ENCODE data around the gene MGLL. TPM values are rescaled to one million over a fixed set of nuclear protein-coding genes. Genes with fewer than 3 reads are reported as not detected.
A peak's percentile ranks its signal among the peaks of the same experiment; 100 is the strongest.

MGLL gene
- total and polyA plus RNA-seq, 8 donors, result 10.5 to 118 (median 37.9) TPM

DNA sequence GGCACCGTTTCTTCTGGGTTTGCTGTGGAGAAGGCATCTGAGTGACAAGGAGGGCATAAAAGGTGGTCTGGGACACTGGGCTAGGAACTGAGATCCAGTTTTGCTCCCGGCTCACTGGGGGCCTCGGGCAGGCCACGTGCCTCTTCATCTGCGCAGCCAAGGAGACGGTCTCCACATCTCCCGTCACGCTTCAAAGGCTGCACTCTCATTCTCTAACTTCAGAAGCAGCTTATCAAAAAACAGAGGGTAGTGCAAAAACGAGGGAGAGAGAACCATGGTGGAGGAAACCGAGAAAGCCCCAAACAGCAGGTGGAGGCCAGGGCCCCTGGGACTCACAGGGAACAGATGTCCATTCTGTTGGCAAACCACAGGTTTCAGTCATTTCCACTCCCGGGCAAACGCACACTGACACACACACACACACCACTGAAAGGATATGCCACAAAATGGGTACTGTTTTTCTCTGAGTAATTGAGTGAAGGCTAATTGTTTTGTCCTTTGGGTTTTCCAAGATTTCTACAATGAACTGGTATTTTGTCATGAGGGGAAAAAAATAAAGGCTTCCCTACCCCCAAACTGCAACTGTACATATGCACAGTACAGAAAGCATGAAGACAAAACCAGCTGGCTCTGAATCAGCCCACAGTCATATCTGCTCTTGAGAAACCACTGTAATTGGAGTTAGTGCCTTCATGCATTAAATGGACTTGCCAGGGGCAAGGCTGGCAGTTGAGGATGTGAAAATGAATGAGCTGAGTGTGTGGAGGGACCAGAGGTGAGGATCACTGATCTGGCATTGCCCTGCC, 71.9 kb downstream of the MGLL start:
- Histone ChIP-seq H3K27ac (peak overlapping the region in 3 of 5 donors; percentile 78 to 82 (median 80)), H3K36me3 (no peaks in the 10 kb centered on the region), H3K4me1 (peaks cover 32 to 66% (median 42%) of the 10 kb centered on the region in 4 donors), H3K27me3 (no peaks in the 10 kb centered on the region), H3K4me3 (no peak overlapping the region), H3K9me3 (no peaks in the 10 kb centered on the region)
- intact Hi-C loops (cut with DNase I; ENCODE audit: low total_unique reads), result no loop called here
- WGBS, 5 donors, result 79 to 88% (median 81%) methylated on average over 11 to 12 of the region's 12 CpGs
- TF ChIP-seq CTCF (IDR thresholded peaks at IDR 0.05) (no peak), EP300 (IDR thresholded peaks at IDR 0.05) (no peak), POLR2AphosphoS5 (IDR thresholded peaks at IDR 0.05) (no peak), POLR2A (IDR thresholded peaks at IDR 0.05) (no peak)
- no peak for DNase-seq

DNA sequence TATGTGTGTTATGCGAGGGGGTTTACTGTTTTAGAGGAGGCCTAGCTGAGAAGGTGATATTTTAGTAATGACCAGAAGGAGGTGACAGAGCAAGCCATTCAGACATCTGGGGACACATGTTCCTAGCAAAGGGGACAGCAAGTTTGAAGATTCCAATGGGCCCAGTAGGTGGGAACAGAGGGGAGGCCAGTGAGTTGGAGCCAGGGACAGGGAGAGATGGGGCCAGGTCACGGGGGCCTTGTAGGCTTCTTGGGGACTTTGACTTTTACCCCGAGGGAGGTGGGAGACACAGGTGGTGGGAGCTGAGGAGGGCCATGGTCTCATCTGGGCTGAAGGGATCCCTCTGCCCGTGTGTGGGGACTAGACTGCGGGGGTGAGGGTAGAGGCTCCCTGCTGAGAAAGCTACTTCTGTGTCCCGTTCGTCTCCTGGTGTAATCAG, 72.5 kb downstream of the MGLL start:
- Histone ChIP-seq H3K9me3 (no peaks in the 10 kb centered on the region), H3K27me3 (no peaks in the 10 kb centered on the region), H3K4me1 (peaks cover 32 to 71% (median 44%) of the 10 kb centered on the region in 4 donors), H3K4me3 (no peak overlapping the region), H3K27ac (peak overlapping the region in 3 of 5 donors; percentile 78 to 82 (median 80)), H3K36me3 (no peaks in the 10 kb centered on the region)
- TF ChIP-seq POLR2AphosphoS5 (IDR thresholded peaks at IDR 0.05), result no peak
- no peak for TF ChIP-seq CTCF (IDR thresholded peaks at IDR 0.05)
- TF ChIP-seq POLR2A (IDR thresholded peaks at IDR 0.05), result no peak
- no peak for TF ChIP-seq EP300 (IDR thresholded peaks at IDR 0.05)
- no peak for DNase-seq
- intact Hi-C loops (cut with DNase I; ENCODE audit: low total_unique reads), result no loop called here
- WGBS, 5 donors, result 90 to 92% (median 90%) methylated on average over 7 of the region's 7 CpGs

DNA sequence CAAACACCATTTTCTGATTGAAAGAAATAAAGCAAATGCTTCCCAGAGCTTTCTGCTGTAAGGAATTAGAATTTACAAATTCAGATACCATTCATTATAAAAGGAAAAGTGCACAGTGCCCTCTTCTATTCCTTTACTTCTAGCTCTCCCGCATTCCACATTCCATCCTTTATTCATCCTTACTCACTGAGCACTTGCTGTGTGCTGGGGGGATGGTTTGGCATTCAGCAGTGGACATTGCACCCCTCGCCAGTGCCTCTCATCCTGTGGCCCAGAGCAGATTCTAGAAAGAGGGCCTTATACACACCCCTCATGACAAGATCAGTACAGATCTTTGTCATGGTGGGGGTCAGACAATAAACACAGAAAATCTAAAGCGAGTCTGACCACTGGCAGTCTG, 73.0 kb downstream of the MGLL start:
- Histone ChIP-seq H3K9me3 (no peaks in the 10 kb centered on the region), H3K27me3 (no peaks in the 10 kb centered on the region), H3K27ac (peak overlapping the region in 3 of 5 donors; percentile 78 to 82 (median 80)), H3K36me3 (no peaks in the 10 kb centered on the region), H3K4me1 (peaks cover 32 to 71% (median 46%) of the 10 kb centered on the region in 4 donors), H3K4me3 (no peak overlapping the region)
- DNase-seq, result no peak
- intact Hi-C loops (cut with DNase I; ENCODE audit: low total_unique reads), result no loop called here
- WGBS, 5 donors, result 76 to 96% (median 91%) methylated on average over 3 of the region's 3 CpGs
- TF ChIP-seq POLR2A (IDR thresholded peaks at IDR 0.05) (no peak), POLR2AphosphoS5 (IDR thresholded peaks at IDR 0.05) (no peak), EP300 (IDR thresholded peaks at IDR 0.05) (no peak), CTCF (IDR thresholded peaks at IDR 0.05) (no peak)

DNA sequence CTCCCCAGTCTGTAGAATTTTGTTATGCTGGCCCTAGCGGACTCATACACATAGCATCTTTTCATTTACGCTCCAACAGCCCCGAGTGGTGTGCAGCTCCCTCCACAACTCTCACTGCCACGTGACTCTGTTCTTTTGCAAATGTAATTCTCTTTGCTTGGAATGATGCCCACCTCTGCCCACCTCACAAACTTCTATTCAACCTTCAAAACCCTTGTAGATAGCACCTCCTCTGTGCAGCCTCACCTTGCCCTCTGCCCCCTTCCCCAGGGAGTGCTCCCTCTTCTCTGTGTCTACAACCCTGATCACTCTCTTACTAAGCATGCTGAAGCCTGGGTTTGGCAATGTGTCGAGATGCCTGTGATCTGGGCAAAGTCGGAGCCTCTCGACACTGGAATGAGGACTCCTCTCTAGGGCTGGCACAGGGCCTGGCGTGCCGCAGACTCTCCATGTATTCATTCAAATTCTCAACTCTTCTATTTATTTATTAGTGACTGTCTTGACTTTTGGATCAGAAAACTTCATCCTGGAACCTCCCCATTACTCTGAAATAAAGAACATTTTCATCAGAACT, 73.5 kb downstream of the MGLL start:
- H3K27ac ChIP-seq, result peak overlapping the region; percentile 70 to 82 (median 78)
- 73 to 83% (median 77%) methylated on average over 9 of the region's 9 CpGs for WGBS, 5 donors
- no peaks in the 10 kb centered on the region for H3K36me3 ChIP-seq
- TF ChIP-seq POLR2A (IDR thresholded peaks at IDR 0.05), result no peak
- TF ChIP-seq CTCF (IDR thresholded peaks at IDR 0.05), result no peak
- no peak for TF ChIP-seq EP300 (IDR thresholded peaks at IDR 0.05)
- no peak for TF ChIP-seq POLR2AphosphoS5 (IDR thresholded peaks at IDR 0.05)
- no peak overlapping the region for H3K4me3 ChIP-seq
- H3K4me1 ChIP-seq, result peaks cover 32 to 75% (median 49%) of the 10 kb centered on the region in 4 donors
- H3K27me3 ChIP-seq, result no peaks in the 10 kb centered on the region
- intact Hi-C loops (cut with DNase I; ENCODE audit: low total_unique reads), result no loop called here
- H3K9me3 ChIP-seq, result no peaks in the 10 kb centered on the region
- DNase-seq, result no peak
